A549 treated with dexamethasone at 1 μM for 4 hours (cell line): ENCODE measurements around the gene TRAPPC11. TPM values are rescaled to one million over a fixed set of nuclear protein-coding genes. Genes with fewer than 3 reads are reported as not detected.

Experiments
- total RNA-seq: library from RNA; stranded (reverse); fragments of 200-300 nt; extraction: Qiagen RNA extraction; gene quantifications from 5 replicates; pipeline ENCODE4 v1.2.3, GENCODE V29; 2022

Gene TRAPPC11
- total RNA-seq, result 8.7 to 12.5 TPM (median 10.7 TPM) in 5 replicates

GRCh38 chr4:183659029-183659871 lies at the start of gene TRAPPC11, which contains the start of gene RWDD4:
Gene TRAPPC11, plus strand, starts transcription at chr4:183659293. Its CDS starts 4,575 bp downstream, at chr4:183663868.
Gene RWDD4, minus strand, starts transcription at chr4:183659185. Its CDS starts 233 bp downstream, at chr4:183658952.

Other genes starting within 250 kb of the TRAPPC11 start
- gene CDKN2AIP, start 214.7 kb upstream of the TRAPPC11 start, total RNA-seq, result 9.2 to 10.0 TPM (median 9.5 TPM) in 5 replicates
- gene ING2, start 154.2 kb upstream of the TRAPPC11 start, total RNA-seq, result 9.5 to 11.5 TPM (median 9.8 TPM) in 5 replicates
- gene RWDD4, start 108 bp upstream of the TRAPPC11 start, total RNA-seq, result 17.5 to 20.0 TPM (median 19.6 TPM) in 5 replicates
- gene STOX2, start 246.0 kb downstream of the TRAPPC11 start, total RNA-seq, result 1.5 to 4.2 TPM (median 2.9 TPM) in 5 replicates